Activated naive CD8-positive, alpha-beta T cell treated with anti-CD3 and anti-CD28 coated beads, Interleukin-2, amount 50 U/mL, for 16 hours (primary cell): ENCODE results near the gene CHADL.

Source experiments
- DNase-seq: peaks from one replicate; pipeline ENCODE4 v3.0.0-alpha.2; 2020; ENCODE audit warnings: low read depth, low spot score

CHADL gene

DNA sequence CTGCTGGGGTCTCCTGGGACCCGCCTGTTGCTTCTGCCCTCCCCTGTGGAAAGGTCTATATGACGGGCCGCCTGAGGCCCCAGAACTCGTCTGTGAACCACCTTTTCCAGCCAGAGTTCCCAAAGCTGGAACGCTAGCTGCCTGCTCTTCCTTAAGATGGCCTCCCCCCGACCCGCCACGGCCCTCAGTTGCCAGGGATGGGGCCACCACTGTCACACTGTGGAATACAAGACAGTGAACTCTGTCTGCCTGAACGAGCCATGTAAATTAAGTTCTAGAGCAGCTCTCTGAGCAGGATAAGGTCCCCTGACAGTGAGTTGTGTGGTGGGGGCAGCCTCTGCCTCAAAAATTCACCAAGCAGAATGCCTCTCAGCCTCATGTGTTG lies 10.3 kb downstream of the CHADL start:
- DNase-seq, result no peak

DNA sequence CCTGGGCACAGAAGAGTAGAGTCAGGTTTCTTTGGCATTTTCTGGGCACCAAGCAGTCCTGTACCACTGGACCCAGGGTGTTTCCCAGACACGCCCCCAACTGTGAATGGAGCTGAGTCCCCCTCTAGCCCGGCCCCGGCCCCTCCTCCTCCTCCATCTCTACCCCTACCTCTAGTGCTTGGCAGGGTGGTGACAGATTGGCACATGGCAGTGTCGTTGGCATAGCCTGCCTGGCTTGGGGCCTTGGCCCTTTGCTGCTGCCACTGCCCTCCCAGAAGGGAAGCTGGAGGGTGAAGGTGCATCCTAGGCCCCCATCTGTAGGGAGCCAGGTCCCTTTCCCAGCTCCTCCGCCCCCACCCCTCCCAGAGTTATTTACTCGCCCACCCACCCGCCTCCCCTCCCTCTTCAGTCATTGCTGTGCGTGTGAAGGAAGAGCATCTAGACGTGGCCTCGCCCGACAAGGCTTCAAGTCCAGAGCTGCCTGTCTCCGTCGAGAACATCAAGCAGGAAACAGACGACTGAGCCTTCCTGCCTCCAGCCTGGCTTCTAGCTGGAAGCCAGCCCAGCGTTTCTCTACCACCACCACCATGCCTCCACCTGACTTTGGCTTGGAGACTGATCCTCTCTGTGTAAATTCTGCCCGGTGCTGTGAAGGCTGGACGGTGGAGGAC lies 10.9 kb downstream of the CHADL start:
- DNase-seq, result no peak

DNA sequence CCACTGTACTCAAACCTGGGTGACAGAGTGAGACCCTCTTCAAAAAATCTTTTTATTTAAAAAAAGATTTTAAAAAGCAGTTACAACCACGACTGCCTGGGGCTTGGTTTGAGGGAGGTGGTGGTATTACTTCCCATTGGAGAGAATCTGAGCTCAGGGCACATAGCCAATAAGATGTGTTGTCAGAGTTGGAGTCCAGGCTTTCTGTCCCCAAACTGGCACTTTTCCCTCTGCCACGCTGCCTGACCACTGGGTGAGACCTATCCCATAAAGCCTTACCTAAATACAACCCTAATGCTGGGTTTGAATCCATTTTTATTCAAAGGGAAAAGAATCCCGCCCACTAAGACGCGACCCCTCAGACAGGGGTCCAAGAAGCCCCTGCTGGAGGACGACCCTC lies 11.5 kb downstream of the CHADL start:
- no peak for DNase-seq

DNA sequence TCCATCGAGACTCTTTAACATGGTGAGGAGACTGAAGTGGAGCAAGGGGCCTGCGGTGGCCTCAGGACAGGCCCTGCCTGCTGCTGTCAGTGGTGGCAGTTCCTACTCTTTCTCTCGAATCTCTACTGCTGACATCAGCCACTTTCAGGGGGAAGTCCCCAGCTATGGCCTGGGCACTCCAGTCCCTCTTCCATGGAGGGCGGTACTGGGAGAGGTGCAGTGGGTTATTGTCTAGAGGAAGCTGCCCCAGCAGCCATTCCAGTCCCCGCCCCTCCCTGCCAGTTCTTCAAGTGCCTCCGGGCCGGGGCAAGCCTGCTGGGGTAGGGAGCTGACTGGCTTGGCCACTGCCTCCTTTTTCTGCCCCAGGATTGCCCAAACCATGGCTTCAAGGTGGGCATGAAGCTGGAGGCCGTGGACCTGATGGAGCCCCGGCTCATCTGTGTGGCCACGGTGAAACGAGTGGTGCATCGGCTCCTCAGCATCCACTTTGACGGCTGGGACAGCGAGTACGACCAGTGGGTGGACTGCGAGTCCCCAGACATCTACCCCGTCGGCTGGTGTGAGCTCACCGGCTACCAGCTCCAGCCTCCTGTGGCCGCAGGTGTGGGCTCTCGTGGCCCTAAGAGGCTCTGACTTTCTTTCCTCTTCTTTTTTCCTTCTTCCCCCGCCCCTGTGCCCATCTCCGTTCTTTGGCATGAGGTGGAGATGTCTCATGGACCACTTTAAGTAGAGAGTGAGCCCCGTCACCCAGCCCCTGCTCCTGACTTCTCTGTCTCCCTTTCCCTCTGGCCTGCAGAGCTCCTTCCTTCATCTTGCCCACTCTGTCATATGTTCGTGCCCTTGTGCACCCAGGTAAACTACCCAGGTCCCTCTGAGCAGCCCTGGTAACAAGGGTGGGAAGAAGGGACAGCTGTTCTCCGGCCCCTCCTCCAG lies 13.7 kb downstream of the CHADL start:
- no peak for DNase-seq

DNA sequence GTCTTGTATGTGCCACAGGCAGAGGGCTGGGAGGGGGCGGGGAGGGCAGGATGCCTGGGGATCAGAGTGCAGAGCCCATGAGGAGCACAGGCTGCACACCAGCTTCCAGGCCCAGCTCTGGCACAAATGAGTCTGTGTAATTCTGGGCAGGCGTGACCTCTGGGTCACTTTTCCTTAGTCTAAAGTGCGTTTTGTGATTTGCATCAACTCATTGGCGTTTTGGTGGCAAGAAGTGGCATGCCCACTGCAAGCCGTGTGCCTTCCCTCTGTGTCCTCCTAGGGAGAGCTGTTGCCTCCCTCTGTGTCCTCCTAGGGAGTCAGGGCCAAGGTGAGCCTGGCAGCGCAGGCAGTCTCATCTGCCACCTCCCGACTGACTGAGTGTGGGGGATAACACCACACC lies 17.2 kb downstream of the CHADL start:
- DNase-seq, result no peak

DNA sequence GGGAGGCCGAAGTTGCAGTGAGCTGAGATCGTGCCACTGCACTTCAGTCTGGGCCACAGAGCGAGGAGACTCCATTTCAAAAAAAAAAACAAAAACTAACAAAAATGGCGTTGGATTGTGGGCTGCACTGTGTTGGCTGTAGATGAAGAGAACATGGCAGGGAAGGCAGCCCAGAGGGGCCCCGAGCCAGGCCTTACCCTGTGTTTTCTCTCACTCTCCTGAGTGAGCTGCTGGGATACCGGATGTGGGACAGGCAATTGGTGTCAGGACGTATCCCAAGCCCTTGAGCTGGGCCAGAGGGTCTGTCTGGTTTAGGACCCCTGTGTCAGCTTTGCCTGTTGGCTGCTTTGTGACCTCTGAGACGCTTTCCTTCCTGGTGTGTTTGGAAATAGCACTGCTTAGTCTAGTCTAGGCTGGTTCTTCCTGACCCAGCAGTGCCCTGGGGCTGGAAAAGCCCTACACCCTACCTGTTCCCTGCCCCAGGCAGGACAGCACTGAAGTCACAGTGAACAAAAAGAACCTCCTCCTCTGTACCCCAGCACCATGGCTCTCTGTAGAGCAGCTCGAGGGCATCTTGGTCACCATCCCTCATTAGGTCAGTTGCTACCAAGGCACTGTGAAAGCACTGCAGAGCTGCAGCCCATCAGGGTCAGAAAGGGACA lies 17.8 kb downstream of the CHADL start:
- no peak for DNase-seq

DNA sequence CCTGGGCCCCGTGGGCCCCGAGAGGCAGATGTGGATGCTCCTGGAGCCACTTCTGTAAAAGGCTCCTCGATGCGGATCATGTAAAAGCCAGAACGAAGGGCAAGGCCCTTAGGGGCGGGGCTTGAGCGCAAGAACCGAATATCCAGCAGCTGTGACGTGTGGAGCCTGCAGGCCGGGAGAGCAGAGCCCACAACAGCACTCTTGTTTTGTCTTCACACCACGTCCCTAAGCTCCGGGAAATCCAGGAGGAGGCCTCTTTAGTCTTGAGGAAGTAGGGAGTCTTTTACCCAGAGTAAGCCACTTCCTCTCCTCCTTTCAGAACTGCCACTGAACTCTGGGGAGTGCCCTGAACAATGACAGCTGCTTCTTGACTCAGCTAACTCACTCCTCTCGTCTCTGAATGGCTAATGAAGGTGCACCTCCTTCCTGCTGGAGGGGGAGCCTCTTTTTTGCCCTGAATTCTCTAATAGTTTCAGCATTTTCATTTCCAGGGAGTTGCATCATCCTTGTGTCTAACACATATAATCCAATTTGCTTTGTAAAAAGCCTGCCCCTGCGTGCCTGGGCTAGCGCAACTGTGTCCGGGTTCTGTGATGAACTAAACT lies 23.1 kb downstream of the CHADL start:
- no peak for DNase-seq

DNA sequence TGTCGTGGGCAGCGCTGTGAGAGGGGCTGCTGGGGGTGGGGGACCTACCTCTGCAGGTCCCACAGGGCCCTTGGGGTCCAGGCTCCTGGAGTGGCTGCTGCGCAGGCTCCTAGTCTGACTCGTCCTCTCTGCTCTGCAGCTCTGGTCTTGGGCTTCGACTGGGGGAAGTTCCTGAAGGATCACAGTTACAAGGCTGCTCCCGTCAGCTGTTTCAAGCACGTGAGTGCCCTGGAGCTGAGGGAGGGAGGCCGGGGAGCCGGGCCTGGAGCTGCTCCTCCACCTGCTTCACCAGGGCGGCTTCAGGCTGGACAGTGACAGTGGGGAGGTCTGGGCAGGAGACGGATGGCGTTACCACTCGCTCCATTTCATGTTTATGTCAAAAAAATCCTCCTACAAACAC lies 23.7 kb downstream of the CHADL start:
- no peak for DNase-seq

DNA sequence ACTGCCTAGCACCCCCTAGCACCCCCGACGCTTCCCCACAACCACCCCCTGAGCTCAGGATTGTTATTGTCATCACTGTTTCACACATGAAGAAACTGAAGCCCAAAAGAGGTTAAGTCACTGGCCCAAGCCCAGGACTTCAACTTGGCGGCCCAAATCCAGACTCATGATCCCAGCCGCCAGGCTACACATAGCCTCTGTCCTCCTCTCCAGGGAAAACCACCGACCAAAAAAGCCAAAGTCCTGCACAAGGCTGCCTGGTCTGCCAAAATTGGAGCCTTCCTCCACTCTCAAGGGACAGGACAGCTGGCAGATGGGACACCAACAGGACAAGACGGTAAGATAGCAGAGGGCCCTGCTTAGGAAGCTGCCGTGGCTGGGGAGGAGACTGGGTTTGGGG lies 24.8 kb downstream of the CHADL start:
- DNase-seq, result no peak

DNA sequence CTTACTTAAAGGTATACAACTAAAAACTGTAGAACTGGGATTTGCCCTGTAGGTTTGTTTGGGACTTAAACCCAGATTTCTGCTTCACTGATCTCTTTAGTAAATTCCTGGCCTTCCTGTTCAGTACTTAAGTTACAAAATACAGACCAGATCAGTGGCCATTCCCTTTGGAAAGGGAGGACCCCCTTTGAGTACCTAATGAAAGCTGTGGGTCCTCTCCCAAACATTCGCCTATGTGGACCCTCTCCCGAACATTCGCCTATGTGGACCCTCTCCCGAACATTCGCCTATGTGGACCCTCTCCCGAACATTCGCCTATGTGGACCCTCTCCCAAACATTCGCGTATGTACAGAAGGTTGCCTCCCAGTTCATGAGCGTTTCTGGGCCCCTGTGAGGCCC lies 25.3 kb downstream of the CHADL start:
- no peak for DNase-seq

DNA sequence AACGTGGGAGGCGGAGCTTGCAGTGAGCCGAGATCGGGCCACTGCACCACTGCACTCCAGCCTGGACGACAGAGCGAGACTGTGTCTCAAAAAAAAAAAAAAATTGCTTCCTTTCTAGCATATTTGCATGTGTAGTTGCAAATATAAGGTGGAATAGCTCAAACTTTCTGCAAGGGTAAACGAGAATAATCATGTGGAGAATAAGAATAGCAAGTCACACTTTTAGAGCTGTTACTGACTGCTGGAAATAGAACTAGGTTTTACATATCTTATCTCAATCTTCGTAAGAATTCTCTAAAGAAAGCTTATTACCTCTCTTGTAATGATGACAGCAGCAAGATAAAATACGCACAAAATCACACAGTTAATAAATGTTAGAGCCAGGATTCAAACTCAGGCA lies 34.0 kb downstream of the CHADL start:
- no peak for DNase-seq

DNA sequence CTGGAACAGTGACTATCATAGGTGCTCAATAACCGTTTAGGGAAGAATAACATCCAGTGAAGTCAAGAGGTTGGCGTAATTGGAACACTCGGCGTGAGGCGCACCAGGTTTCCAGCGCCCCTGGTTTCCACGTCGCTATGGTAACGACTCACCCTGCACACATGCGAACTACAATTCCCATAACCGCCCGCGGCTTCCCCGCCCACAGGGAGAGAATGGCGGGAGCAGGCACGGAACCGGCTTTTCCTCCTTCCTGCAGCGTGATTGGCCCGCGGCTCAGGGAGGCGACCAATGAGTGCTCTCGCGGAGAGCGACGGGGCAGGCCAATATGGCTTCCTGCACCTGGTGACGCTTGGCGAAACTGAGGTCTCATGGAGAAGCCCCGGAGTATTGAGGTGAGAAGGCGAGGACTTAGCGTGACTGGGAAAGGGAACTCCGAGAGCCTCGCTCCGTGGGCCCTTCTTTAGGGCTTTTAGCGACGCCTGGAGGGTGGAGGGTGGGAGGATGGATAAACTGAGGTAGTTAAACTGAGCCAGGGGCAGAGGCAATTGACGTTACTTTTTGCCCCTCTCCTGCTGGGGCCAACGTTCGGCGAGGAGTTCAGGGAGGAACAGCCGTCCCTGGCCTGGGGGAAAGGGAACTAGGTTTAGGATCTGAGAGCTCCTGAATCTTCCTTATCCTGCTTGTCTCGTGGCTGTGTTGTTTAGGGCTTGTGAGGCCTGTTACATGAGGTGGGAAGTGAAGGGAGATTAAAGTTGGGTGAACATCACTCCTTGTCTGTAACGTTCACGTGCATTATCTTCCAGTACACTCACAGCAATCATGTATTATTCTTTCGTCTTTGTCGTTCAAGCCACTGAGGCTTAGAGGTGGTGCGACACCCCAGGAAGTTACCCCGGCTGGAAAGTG lies 35.5 kb downstream of the CHADL start, which contains the start of gene L3MBTL2:
TSS of gene L3MBTL2 (plus strand) at position 321 of the 909 bp plus-strand sequence. CDS start at position 372, 51 bp downstream.
- peak; percentile 99 for DNase-seq

DNA sequence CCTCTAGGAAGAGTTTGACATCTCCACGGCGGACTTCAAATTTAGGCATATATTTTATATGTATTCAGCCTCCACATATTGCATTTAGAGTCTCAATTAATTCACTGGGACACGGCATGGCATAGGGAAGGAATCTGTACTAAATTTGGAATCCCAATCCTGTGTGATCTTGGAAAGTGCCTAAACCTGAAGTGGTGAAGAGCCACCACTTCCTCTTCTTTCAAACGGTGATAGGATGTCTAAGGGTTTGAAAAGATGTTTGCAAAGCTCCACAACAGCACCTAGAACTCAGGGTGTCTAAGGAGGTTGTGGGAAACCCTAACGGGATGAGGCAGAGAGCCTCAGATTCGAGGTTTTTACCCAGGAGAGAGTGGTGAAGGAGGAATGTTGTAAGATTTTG lies 36.7 kb downstream of the CHADL start:
- DNase-seq, result no peak

DNA sequence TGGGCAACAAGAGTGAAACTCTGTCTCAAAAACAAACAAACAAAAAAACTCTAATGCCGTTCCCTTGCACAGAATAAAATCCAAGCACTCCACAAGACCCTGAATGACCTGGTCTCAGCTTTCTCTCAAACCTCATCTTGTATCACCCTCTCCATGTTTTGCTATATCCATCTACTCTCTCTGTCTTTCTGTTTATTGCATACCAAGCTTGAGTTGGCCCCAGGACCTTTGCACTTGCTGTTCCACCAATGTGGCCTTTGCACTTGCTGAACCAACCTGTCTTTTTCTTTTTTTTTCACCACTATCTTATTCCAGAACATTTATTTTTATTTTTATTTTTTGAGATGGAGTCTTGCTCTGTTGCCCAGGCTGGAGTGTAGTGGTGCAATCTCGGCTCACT lies 37.6 kb downstream of the CHADL start:
- no peak for DNase-seq

DNA sequence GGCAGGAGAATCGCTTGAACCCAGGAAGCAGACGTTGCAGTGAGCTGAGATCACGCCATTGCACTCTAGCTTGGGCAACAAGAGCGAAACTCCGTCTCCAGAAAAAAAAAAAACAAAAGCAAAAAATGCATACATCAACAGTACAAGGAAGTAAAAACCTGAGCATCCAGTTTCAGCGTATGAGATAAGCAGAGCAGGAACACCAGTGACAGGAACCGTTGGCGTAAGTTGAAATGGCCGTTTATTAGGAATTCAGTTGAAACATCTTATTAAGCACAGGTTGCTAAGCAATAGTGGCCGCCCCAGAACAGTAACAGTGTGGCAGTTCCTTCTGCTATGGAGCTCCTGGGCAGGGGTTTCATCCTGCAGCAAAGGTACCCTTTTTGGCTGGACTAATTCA lies 39.6 kb downstream of the CHADL start:
- no peak for DNase-seq

DNA sequence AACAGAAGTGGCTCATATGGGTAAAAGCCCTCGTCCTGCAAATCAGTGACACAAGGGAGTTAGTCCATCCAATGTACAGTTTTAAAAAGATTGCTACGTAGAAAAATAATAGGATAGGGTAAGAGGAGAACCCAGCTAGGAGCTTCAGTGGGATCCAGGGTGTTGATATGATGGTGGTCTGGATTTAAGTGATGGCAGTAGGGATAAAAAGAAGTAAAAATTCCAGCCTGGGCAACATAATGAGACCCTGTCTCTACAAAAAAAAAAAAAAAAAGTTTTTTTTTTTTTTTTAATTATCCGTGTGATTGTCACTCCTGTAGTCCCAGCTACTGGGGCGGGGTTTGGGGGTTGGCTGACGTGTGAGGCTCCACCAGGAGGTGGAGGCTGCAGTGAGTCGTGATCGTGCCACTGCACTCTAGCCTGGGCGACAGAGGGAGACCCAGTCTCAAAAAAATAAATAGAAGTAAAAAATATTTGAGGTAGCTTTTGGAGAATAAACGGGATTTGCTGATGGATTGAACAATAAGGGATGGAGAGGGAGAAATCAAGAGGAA lies 42.6 kb downstream of the CHADL start:
- DNase-seq, result peak; percentile 23

DNA sequence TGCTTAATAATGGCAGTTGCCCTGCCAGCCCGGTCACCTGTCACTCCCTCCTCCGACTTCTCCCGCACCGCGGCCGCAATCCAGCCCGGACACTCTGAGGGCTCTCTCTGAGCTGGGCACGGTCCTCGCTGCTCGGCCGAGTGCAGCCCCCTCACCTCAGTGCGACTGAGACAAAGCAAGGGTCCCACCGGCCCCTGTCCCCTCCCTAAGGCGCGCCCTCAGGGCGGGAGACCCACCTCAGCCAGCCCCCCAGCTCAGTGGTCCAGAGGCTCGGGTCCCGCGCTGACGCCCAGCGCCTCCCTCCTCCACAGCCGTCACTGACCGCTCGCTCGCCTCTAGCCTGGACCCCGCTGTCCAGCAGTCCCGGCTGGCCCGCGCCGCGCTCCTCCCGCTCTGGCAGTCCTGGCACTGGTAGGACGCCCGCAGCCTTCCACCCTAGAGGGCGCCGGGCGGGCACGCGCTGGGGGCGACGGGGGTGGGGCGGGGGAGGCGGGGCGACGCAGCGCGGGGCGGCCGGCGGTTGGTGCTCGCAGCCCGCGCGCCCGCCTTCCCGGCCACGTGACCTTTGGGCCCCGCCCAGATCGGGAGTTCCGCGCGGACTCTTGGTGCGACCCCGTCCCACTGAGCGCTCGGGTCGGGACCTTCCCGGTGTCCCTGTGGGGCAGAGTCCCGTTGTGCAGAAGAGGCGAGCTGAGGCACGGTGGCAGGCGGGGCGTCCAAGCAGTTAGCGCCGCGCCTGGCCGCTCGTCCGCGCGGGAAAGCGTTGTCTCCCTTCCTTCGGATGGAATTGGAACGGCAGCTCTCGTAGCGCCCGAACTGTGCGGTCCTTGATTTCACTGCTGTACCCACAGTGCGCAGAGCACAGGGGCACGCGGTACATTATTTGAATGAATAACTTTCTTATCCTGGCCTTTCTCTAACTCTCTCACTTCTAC lies 43.4 kb downstream of the CHADL start:
- peak; percentile 70 for DNase-seq

DNA sequence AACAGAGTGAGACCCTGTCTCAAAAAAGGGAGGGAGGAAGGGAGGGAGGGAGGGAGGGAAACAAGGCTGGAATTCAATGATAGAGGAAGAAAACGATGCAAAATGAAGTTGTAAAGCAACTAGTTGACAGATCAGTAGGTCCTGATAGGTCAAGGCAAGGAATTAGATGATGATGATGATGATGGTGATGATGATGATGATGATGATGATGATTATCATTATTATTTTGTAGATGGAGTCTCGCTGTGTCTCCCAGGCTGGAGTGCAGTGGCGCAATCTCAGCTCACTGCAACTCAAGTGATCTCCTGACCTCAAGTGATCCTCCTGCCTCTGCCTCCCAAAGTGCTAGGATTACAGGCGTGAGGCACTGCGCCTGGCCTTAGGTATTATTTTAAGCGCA lies 46.9 kb downstream of the CHADL start:
- DNase-seq, result no peak

DNA sequence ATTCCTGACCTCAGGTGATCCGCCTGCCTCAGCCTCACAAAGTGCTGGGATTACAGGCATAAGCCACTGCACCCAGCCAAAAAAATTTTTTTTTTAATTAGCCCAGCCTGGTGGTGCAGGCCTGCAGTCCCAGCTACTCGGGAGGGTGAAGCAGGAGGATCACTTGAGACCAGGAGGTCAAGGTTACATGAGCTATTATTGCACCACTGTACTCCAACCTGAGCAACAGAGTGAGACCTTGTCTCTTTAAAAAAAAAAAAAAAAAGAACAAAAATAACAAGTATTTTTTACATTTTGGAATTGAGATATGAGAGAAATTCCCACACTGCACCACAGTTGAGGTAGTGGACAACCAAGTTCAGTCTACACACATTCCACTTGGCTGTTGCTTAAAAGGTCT lies 49.3 kb downstream of the CHADL start:
- no peak for DNase-seq

DNA sequence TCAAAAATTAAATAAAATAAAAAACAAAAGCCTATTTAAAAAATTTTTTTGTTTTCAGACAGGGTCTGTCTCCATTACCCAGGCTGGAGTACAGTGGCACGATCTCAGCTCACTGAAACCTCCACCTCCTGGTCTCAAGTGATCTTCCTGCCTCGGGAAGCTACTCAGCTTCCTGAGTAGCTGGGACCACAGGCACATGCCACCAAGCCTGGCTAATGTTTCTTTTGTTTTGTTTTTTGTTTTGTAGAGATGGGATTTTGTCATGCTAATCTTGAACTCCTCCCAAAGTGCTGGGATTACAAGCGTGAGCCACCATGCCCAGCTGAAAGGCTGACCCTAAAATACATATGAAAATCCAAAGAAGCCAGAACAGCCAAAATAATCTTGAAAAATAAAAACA lies 56.1 kb downstream of the CHADL start:
- DNase-seq, result no peak
